ENCODE measurements around the gene MTPN.

DNA sequence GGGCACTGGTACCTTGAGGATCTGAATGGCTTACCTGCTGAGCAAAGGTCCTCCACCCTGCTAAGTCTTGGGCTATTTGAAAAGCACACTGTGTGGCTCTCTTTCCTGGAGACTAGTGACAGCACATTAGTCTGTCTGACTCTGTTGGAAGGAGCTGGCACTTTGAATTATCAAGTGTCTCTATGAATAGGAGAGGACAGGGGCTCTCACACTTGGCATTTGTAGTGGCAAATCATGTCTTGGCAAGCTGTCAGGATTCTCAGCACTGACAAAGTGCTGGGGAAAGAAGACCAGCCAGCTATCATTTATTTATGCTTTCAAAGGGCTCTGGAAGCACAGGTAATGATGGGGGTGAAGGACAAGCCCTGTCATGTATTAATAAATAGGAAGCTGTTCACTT lies 62.8 kb downstream of the MTPN start:
- TF ChIP-seq, protein P1, sequence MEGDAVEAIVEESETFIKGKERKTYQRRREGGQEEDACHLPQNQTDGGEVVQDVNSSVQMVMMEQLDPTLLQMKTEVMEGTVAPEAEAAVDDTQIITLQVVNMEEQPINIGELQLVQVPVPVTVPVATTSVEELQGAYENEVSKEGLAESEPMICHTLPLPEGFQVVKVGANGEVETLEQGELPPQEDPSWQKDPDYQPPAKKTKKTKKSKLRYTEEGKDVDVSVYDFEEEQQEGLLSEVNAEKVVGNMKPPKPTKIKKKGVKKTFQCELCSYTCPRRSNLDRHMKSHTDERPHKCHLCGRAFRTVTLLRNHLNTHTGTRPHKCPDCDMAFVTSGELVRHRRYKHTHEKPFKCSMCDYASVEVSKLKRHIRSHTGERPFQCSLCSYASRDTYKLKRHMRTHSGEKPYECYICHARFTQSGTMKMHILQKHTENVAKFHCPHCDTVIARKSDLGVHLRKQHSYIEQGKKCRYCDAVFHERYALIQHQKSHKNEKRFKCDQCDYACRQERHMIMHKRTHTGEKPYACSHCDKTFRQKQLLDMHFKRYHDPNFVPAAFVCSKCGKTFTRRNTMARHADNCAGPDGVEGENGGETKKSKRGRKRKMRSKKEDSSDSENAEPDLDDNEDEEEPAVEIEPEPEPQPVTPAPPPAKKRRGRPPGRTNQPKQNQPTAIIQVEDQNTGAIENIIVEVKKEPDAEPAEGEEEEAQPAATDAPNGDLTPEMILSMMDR (IDR thresholded peaks at IDR 0.05; ENCODE audit: low read depth, low read length) = no peak
- TF ChIP-seq EZH2phosphoT487 (IDR thresholded peaks at IDR 0.05; ENCODE audit: low read depth) = no peak

Data from OCI-LY3 (cell line).